Renal pelvis (tissue), 4 donors: Measurements from ENCODE around the gene OSBPL3. TPM values are rescaled to one million over a fixed set of nuclear protein-coding genes. Genes with fewer than 3 reads are reported as not detected.

ENCODE experiments used
- DNase-seq: peaks from one replicate; pipeline ENCODE4 v3.0.0-alpha.2; 2013
- polyA plus RNA-seq, 3 donors: library from polyadenylated mRNA; unstranded; fragments of 120-200 nt; gene quantifications; one replicate each; pipeline ENCODE4 v1.2.1, GENCODE V29; 2013; ENCODE audit not compliant: insufficient read length in 3 of 3

Gene OSBPL3
- polyA plus RNA-seq, 3 donors: 17.7 to 26.9 (median 23.5) TPM

DNA sequence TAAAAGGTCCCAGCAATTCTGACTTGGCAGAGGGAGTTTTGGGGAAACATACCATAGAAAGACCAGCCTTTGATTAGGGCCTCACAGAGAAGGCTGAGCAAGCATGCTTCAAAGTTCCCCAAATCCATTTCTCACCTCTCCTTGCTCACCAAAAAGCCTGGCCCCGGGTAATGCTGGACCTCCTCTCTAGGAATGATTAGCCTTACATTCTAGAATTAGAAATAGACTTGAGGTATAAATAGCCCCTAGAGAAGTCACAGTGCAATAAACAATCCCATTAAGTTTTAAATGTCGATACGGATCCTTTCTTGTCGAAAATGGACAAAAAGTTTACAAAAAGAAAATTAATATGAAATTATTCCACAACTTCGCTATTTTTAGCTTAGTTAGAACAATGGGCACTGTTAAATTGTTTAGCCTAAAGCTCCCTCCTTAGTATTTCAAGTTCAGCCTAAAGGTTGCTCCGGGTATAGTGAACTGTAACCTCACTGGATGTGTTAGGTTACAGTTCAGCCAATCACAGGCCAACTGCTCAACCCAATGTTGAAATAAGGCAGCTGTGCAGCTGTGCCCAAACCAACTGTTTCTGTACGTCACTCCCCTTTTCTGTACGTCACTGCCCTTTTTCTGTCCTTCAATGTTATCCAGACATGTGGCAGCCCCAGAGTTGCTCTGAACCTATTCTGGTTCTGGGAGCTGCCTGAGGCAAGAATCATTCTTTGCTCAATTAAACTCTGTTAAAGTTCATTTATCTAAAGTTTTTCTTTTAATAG lies 214.8 kb downstream of the OSBPL3 start:
- DNase-seq: no peak

GRCh38 chr7:24764011-24764410 lies 216.0 kb downstream of the OSBPL3 start:
- no peak for DNase-seq

DNA sequence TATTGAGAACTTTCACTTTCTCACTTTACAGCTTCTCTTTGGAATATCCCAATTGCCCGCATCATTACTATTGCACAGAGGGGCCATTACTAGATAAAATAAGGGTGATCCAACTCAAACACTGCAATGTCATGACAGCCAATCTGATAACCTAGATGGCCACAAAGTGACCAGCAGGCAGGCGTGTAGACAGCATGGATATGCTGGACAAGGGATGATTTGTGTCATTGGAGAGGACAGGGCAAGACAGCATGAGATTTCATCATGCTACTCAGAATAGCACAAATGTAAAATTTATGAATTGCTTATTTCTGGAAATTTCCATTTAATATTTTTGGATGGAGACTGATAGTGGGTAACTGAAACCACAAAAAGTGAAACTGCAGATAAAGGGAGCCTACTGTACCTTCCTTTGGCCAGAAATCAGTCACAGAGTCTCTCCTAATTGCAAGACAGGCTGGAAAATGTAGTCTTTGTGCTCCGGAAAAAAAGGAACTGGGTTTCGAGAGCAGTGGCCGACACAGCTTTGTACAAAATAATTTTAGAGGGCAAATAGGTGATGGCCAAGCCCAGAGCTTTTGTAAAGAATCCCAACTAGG lies 216.6 kb downstream of the OSBPL3 start:
- no peak for DNase-seq

- DNase-seq: no peak
Measured at GRCh38 chr7:24762771-24763170, 217.2 kb downstream of the OSBPL3 start.

- DNase-seq: no peak
Measured at GRCh38 chr7:24760968-24761367, 219.0 kb downstream of the OSBPL3 start.

DNA sequence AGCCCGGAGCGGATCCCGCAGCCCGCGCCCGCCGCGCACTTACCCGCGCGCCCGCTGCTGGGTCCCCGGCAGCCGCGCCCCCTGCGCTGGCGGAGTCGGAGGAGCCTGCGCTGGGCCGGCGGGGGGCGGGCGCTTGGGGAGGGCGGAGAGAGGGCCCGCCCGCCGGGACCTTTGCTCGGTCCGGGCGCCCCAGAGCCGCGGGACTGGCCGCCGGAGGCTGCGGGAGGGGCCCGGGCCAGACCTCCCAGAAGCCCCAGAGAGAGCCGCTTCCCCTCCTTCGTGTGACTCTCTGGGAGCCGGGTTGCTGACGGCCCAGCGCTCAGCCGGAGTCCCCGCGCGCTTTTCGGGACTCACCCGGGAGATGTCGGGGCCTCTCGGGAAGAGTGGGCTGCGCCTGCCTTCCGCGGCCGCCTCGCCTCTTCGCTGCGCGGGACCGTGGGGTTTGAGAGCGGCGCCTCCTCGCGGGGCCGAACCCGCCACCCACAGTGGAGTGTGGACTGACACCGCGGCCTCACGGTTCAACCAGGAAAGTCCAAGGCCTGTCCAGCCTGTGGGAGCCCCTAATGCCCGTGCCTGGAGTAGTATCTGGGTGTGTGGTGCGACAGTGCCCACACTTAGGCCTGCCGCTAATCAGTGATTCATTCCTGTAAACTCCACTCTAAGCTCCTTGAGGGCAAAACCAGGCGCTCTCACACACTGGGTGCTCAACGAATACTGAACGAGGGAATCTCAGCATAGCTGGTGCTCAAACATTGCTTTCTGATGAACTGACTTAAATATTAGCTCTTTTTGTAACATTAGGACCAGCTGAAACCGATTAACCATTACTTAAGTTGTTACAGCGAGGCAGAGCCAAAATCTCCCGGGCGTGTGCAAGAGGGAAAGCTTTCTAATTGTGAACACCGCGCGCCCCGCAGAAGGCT lies 222.4 kb downstream of the OSBPL3 start, which contains the start of gene GSDME:
Gene GSDME (minus strand): TSS at position 112 of the 923 bp plus-strand sequence. CDS start 7,690 bp downstream, outside the sequence.
- peak; percentile 54 for DNase-seq

- DNase-seq: peak; percentile 42
Measured at GRCh38 chr7:24756545-24757352, 223.2 kb downstream of the OSBPL3 start.

DNA sequence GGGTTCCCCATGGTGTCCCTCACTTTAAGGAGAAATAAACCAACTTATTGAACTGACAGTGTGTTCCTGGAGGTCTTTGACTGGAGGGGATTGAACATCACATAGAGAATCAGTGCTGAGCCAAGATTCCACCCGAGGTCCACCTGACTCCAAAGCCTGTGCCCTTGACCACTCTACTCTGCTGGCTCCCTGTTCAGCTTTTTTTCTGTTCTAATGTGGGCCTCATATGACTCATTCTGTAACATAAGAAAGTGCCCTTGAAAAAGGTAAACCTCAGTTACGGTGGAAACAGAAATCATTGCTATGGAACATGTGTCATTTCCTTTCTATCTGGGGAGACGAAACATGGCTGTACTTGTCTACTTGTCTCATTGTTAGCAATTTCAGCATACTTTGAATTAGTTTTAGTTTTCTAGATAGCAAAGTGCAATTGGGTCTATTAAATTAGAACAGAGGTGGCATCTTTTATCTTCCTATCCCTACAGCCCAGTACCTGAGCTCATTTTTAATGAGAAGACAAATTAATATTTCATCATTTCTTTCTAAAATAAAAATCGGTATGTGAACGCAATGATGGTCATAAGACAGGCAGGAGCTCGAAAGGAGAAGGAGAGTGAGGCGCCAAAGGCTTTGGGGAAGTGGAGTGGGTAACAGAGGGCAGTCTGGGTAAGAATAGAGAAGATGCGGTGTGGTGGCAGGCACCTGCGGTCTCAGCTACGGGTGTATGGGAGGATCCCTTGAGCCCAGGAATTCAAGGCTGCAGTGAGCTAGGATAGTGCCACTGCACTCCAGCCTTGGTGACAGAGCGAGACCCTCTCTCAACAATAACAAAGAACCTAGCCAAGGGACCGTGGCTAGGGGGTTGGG lies 224.2 kb downstream of the OSBPL3 start:
- no peak for DNase-seq

DNA sequence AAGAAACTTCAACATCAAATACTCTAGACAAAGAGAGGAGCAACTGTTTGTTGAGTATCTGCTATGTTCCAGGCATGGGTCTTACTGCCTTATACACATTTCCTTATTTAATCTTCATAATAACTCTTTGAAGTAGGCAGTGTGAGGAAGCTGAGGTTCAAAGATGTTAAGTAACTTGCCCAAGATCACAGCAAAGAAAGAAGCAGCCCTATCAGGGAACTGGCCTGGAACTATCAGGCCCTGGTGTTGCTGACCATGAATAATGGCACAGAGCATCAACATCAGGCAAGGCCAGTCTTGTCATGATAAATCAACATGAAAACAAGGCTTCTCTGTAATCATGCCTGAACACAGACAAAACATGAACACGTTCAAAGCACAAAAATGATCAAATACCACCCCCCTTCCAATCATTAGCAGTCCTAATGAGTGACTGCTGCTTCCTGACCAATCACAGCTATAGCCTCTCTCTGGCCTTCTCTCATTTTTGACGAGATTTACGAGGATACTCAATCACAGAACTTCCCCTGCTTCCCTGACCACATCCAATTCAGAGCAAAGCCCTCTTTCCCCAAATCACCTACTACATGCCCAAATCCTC lies 225.0 kb downstream of the OSBPL3 start:
- DNase-seq: no peak

DNA sequence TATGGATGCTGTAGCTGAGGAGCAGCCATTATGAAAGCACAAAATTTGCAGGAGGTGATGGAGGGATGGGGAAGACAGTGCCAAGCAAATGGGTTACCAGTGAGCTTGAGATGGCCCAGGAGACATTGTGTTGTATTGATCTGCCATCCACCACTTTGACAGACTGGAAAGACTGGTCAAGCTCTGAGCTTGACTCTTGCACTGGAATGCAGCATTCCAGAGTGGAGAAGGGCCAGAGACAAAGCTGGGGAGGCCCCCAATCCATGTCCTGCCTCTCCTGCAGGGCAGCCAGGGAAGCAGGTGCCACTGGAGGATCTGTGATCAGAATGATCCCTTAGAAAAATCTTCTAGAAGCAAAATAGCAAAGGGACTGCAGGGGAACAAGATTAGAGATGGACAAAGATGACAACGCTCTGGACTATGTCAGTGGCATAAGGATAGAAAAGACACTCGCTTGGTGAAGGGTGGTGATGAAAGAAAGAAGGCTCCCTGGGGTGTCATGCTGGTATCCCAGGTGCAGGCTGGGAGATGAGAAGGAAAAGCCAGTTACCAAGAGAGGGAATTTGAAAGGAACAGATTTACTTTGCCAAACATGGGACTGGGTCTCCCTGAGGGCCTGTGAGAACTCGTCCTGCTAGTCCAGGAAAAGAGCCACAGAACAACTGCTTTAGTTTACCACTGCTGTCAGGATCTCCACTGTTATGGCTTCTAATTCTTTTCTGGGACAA lies 227.7 kb downstream of the OSBPL3 start:
- no peak for DNase-seq

GRCh38 chr7:24751484-24751883 lies 228.5 kb downstream of the OSBPL3 start:
- no peak for DNase-seq

- no peak for DNase-seq
Measured at GRCh38 chr7:24750441-24751055, 229.4 kb downstream of the OSBPL3 start.

DNA sequence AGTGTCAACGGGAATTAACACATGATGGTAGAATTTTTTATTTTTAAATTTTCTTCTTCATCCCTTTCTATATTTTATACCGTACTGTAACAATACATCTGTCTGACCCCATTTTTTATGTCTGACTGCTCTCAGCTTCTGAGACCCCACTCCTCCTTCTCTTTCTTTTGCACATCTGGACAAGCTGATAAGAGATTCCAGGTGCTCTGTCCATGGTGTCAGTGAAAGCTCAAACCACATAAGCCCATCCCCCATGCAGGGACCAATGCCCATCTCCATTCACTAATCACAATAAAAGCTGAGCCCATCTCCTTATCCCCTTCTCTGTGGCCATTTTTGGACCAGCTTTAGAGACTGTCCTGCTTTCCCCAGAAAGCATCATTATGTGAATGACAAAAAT lies 231.5 kb downstream of the OSBPL3 start:
- no peak for DNase-seq

Other genes starting within 250 kb of the OSBPL3 start
- 10 to 100 TPM; 12.6 to 17.1 (median 16.9) TPM for gene GSDME, start 222.7 kb downstream of the OSBPL3 start, polyA plus RNA-seq
- gene CYCS, start 145.1 kb upstream of the OSBPL3 start, polyA plus RNA-seq: 100 to 1,000 TPM; 141 to 156 (median 150) TPM
- not detected for gene NPVF, start 248.3 kb upstream of the OSBPL3 start, polyA plus RNA-seq